ENCODE results near the gene TRIO.

The TRIO gene

DNA sequence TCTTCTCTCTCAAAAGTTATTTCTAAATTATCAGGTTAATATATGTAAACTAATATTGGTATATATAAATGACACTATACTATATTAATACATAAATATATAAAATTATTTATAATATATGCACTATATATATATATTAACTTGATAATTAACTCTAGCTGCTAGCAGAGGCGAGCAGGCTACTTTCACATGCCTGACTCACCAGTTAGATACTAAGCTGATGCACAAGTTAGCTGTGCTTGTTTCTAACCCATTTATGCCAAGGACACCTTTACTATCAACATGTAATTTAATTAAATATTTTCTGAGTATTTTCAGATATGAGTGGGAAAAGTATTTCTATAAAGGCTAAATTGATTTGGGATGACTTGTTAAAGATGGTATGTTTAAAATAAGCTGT lies 70.1 kb downstream of the TRIO start:
- TF ChIP-seq POLR2A (IDR thresholded peaks at IDR 0.05; ENCODE audit: low read depth, low read length), result no peak
- DNase-seq (ENCODE audit: insufficient read length, low spot score) (no peak), FAIRE-seq (no peak)

DNA sequence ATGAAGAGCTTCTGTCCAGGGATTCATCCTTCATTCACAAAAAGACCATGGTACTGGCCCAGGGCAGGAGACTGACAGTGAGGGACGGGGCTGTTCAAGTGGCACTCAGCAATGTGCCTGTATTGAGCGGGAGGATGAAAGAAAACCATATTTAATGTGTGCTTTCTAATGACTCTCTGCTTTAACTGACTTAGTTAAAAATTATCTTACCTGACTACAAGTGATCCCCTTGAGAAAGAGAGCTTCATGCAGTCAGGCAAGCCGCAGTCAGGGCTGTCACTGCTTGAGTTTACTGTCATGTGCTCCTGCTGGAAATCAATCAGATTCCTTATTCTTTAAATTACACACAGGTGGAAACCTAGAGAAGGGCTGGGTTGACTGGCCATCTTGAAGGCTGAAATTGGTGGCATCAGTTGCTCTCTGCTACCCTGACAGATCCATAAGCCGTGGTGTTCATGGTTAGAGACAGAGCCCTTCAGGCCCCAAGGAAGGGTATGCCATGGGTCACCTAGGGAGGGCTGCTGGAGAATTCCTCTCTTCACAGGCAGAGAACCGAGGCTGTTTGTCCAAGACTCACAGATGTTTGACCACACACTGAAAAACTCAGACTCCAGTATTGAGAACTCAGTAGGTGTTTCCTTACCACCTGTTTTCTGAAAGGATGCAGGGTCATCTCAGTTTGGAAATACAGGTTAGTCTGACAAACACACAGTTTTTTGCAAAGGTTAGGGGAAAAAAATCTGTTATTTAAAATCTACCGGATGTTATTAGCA lies 70.9 kb downstream of the TRIO start:
- no peak for TF ChIP-seq POLR2A (IDR thresholded peaks at IDR 0.05; ENCODE audit: low read depth, low read length)
- no peak for FAIRE-seq

DNA sequence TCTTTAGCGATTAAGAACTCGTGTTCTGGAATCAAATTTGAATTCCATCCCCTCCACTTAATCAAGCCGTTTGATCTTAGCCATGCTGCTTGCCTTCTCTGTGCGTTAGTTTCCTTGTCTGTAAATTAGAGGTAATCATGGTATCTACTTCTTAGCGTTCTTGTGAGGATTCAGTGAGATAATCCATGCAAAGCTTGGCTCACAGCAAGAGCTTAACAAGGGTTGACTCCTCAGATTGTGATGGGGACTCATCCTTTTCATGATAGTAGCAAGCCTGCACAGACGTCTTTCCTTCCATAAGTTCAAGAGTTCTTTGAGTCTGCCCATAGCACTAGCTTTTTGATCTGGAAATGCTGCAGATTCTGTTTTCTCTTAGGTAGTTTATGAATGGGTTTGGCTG lies 72.8 kb downstream of the TRIO start:
- FAIRE-seq (no peak), DNase-seq (ENCODE audit: insufficient read length, low spot score) (no peak)
- no peak for TF ChIP-seq POLR2A (IDR thresholded peaks at IDR 0.05; ENCODE audit: low read depth, low read length)

More for the DNA sequence above, 70.9 kb downstream of the TRIO start:
- DNase-seq (ENCODE audit: insufficient read length, low spot score), result no peak

- no peak for TF ChIP-seq POLR2A (IDR thresholded peaks at IDR 0.05; ENCODE audit: low read depth, low read length)
- FAIRE-seq, result no peak
- no peak for DNase-seq (ENCODE audit: insufficient read length, low spot score)
Observed at GRCh38 chr5:14216372-14216771, 73.2 kb downstream of the TRIO start.

GRCh38 chr5:14216902-14217301 lies 73.8 kb downstream of the TRIO start:
- DNase-seq (ENCODE audit: insufficient read length, low spot score) (no peak), FAIRE-seq (no peak)
- TF ChIP-seq POLR2A (IDR thresholded peaks at IDR 0.05; ENCODE audit: low read depth, low read length), result no peak

DNA sequence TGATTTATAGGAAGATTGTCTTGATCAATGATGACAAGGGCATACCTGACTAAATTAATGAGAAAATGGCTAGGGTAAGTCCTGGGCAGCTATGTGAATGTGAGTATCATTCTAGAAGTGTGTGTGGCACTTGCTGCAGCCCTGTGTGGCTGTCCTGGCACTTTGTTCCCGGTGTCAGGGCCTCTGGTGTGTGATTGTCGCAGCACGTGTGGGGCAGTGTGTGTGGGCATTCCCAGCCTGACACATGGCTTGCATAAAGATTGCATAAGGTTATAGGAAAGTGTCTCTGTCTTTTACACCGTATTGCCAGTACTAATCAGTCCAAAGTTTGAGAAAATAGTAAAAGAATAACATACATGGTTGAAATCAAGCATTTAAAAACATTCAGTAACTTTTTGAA lies 74.4 kb downstream of the TRIO start:
- FAIRE-seq, result no peak
- TF ChIP-seq POLR2A (IDR thresholded peaks at IDR 0.05; ENCODE audit: low read depth, low read length), result no peak
- no peak for DNase-seq (ENCODE audit: insufficient read length, low spot score)

GRCh38 chr5:14218011-14218410 lies 74.9 kb downstream of the TRIO start:
- FAIRE-seq (no peak), DNase-seq (ENCODE audit: insufficient read length, low spot score) (no peak)
- no peak for TF ChIP-seq POLR2A (IDR thresholded peaks at IDR 0.05; ENCODE audit: low read depth, low read length)

DNA sequence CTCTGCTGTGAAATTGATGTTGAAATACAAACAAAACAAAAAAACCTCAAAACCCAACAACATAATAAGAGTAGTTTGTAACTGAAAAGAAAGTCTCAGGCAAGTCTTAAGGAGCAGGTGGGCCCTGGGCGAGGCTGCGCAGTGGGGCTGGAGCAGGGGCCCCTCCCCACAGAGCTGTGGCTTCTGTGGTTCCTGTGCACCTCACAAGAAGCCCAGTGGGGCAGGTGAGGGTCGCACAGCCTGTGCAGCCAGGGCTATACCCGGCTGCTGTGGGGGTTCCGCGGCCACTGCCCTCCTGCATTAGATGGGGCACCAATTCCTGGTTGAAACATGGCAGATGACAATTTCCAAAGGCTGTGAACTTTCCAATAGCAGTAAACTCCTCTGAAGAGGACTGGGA lies 75.3 kb downstream of the TRIO start:
- FAIRE-seq, result no peak
- TF ChIP-seq POLR2A (IDR thresholded peaks at IDR 0.05; ENCODE audit: low read depth, low read length), result no peak

GRCh38 chr5:14218897-14219573 lies 75.9 kb downstream of the TRIO start:
- no peak for DNase-seq (ENCODE audit: insufficient read length, low spot score)
- no peak for TF ChIP-seq POLR2A (IDR thresholded peaks at IDR 0.05; ENCODE audit: low read depth, low read length)
- FAIRE-seq, result no peak

More for the DNA sequence above, 75.3 kb downstream of the TRIO start:
- DNase-seq (ENCODE audit: insufficient read length, low spot score), result no peak

GRCh38 chr5:14219800-14220512 lies 76.8 kb downstream of the TRIO start:
- TF ChIP-seq POLR2A (IDR thresholded peaks at IDR 0.05; ENCODE audit: low read depth, low read length), result no peak
- no peak for DNase-seq (ENCODE audit: insufficient read length, low spot score)
- FAIRE-seq, result no peak

DNA sequence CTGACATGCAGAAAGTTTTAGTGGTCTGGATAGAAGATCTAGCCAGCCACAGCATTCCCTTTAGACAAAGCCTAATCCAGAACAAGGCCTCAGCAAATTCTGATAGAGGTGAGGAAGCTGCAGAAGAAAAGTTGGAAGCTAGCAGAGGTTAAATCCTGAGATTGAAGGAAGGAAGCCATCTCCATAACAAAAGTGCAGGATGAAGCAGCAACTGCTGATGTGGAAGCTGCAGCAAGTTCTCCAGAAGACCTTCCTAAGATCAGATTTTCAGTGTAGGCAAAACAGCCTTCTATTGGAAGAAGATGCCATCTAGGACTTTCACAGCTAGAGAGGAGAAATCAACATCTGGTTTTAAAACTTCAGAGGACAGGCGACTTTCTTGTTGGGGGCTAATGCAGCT lies 77.5 kb downstream of the TRIO start:
- FAIRE-seq, result no peak
- no peak for TF ChIP-seq POLR2A (IDR thresholded peaks at IDR 0.05; ENCODE audit: low read depth, low read length)
- DNase-seq (ENCODE audit: insufficient read length, low spot score), result no peak

GRCh38 chr5:14221732-14222131 lies 78.6 kb downstream of the TRIO start:
- FAIRE-seq (no peak), DNase-seq (ENCODE audit: insufficient read length, low spot score) (no peak)
- TF ChIP-seq POLR2A (IDR thresholded peaks at IDR 0.05; ENCODE audit: low read depth, low read length), result no peak

GRCh38 chr5:14222206-14222605 lies 79.1 kb downstream of the TRIO start:
- DNase-seq (ENCODE audit: insufficient read length, low spot score) (no peak), FAIRE-seq (no peak)
- no peak for TF ChIP-seq POLR2A (IDR thresholded peaks at IDR 0.05; ENCODE audit: low read depth, low read length)

DNA sequence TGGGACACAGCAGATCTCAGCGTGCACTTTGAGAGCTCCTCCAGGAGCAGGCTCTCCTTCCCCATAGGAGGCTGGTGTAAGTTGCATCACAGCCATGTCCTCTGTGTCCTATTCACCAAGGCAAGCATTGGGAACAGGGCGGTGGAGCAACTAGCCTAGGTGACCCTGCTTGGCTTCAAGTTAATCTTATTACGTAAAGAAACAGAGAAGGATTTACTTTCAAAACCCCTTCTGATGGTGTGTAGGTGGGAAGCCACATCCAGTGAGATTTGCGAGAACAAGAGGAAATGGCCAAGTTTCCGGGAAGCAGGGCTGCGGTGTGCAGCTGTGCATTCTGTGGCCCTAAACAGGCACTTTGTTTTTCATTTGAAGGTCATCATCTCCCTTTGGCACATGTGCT lies 80.2 kb downstream of the TRIO start:
- TF ChIP-seq POLR2A (IDR thresholded peaks at IDR 0.05; ENCODE audit: low read depth, low read length), result no peak
- FAIRE-seq, result no peak

More for the DNA sequence above, 80.2 kb downstream of the TRIO start:
- no peak for DNase-seq (ENCODE audit: insufficient read length, low spot score)
